ENCODE data around the gene METRNL.

Gene METRNL

DNA sequence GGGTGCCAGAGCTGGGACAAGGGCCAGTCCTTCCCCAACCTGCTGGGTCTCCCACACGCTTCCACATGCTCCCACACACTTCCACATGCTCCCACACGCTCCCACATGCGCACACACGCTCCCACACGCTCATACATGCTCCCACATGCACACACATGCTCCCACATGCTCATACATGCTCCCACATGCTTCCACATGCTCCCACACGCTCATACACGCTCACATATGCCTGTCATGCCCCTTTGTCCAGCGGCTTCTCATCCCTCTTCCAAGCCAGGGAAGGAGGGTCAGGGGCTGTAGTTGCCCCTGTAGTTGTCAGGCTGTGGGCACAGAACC is 9.9 kb upstream of the METRNL start:
- Histone ChIP-seq H3K79me2 (ENCODE audit: low read length) (no peaks in the 10 kb centered on the region), H2AFZ (ENCODE audit: low read length) (no peak overlapping the region), H3K27ac (ENCODE audit: low read length) (no peak overlapping the region), H3K27me3 (replicated peaks; ENCODE audit: insufficient read depth, low read length) (peaks cover 85% of the 10 kb centered on the region), H3F3A (ENCODE audit: insufficient read depth, low read length) (no peaks in the 10 kb centered on the region), H3K4me2 (ENCODE audit: low read depth, low read length) (no peak overlapping the region), H3K9me3 (replicated peaks; ENCODE audit: insufficient read depth, low read length) (no peaks in the 10 kb centered on the region), H3K9me2 (replicated peaks; ENCODE audit: insufficient read depth, low read length) (no peaks in the 10 kb centered on the region), H3K4me3 (ENCODE audit: low read length) (no peak overlapping the region), H3K4me1 (ENCODE audit: low read length) (no peaks in the 10 kb centered on the region), H3K36me3 (replicated peaks; ENCODE audit: insufficient read depth, low read length) (no peaks in the 10 kb centered on the region), H4K20me1 (ENCODE audit: insufficient read depth, low read length) (no peaks in the 10 kb centered on the region), H3K9ac (ENCODE audit: low read length) (no peak overlapping the region)
- DNase-seq, result no peak
- TF ChIP-seq CTCF (IDR thresholded peaks at IDR 0.05; ENCODE audit: low read length) (no peak), EZH2phosphoT487 (IDR thresholded peaks at IDR 0.05; ENCODE audit: low read length) (no peak), EZH2 (optimal IDR thresholded peaks at IDR 0.05; ENCODE audit: low read depth, low read length) (no peak)

DNA sequence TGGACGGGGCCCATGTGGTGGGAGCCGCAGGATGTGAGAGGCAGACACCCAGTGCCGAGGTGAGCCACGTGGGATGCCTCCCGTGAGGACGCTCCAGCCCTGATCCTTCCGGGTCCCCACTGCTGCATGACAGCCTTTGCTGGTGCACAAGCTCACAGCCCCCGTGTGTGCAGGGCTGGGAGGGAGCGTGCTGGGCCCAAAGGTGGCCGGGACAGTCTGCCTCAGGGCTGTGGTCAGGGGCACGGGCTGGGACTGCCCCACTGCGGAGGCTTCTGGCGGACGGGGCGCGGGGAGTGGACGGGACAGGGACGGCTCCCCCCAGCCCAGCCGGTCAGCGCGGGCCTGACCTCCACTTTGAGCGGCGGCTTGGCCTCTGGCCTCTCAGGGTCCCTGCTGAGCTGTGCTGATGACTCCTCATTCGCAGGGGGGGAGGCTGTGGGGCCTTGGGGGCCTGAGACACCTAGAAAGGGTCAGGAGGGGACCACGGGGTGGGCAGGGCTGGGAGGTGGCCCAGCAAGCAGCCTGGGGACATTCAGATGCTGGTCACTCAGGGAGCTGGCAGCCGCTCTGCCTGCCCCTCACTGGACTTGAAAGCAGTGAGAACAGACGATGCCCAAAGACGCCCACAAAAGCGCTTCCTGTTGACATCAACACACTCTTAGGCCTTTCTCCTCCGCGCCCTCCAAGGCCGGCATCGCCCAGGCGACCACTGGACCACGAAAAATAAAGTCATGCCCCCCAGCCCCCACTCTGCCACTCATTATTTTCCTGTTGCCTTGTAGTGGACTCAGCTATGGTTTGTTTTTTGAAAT is 9.3 kb upstream of the METRNL start:
- H3K27ac ChIP-seq (ENCODE audit: low read length), result no peak overlapping the region
- H2AFZ ChIP-seq (ENCODE audit: low read length), result no peak overlapping the region
- H3K4me2 ChIP-seq (ENCODE audit: low read depth, low read length), result no peak overlapping the region

GRCh38 chr17:83070800-83071341 is 8.5 kb upstream of the METRNL start:
- no peaks in the 10 kb centered on the region for H3K4me1 ChIP-seq (ENCODE audit: low read length)
- H3K4me2 ChIP-seq (ENCODE audit: low read depth, low read length), result no peak overlapping the region
- H3K9me3 ChIP-seq (replicated peaks; ENCODE audit: insufficient read depth, low read length), result no peaks in the 10 kb centered on the region
- H3K27ac ChIP-seq (ENCODE audit: low read length), result no peak overlapping the region
- H3K36me3 ChIP-seq (replicated peaks; ENCODE audit: insufficient read depth, low read length), result no peaks in the 10 kb centered on the region
- H3K27me3 ChIP-seq (replicated peaks; ENCODE audit: insufficient read depth, low read length), result peaks cover 85% of the 10 kb centered on the region
- H4K20me1 ChIP-seq (ENCODE audit: insufficient read depth, low read length), result no peaks in the 10 kb centered on the region
- no peak overlapping the region for H3K4me3 ChIP-seq (ENCODE audit: low read length)
- no peaks in the 10 kb centered on the region for H3K79me2 ChIP-seq (ENCODE audit: low read length)
- H3K9ac ChIP-seq (ENCODE audit: low read length), result no peak overlapping the region
- TF ChIP-seq CTCF (IDR thresholded peaks at IDR 0.05; ENCODE audit: low read length) (no peak), EZH2phosphoT487 (IDR thresholded peaks at IDR 0.05; ENCODE audit: low read length) (no peak), EZH2 (optimal IDR thresholded peaks at IDR 0.05; ENCODE audit: low read depth, low read length) (no peak)
- H3F3A ChIP-seq (ENCODE audit: insufficient read depth, low read length), result no peaks in the 10 kb centered on the region
- no peak overlapping the region for H2AFZ ChIP-seq (ENCODE audit: low read length)
- DNase-seq, result no peak
- H3K9me2 ChIP-seq (replicated peaks; ENCODE audit: insufficient read depth, low read length), result no peaks in the 10 kb centered on the region

More for the DNA sequence above, 9.3 kb upstream of the METRNL start:
- TF ChIP-seq EZH2 (optimal IDR thresholded peaks at IDR 0.05; ENCODE audit: low read depth, low read length) (no peak), CTCF (IDR thresholded peaks at IDR 0.05; ENCODE audit: low read length) (no peak), EZH2phosphoT487 (IDR thresholded peaks at IDR 0.05; ENCODE audit: low read length) (no peak)
- Histone ChIP-seq H3K27me3 (replicated peaks; ENCODE audit: insufficient read depth, low read length) (peaks cover 85% of the 10 kb centered on the region), H3K9ac (ENCODE audit: low read length) (no peak overlapping the region), H4K20me1 (ENCODE audit: insufficient read depth, low read length) (no peaks in the 10 kb centered on the region), H3F3A (ENCODE audit: insufficient read depth, low read length) (no peaks in the 10 kb centered on the region), H3K9me3 (replicated peaks; ENCODE audit: insufficient read depth, low read length) (no peaks in the 10 kb centered on the region), H3K79me2 (ENCODE audit: low read length) (no peaks in the 10 kb centered on the region), H3K36me3 (replicated peaks; ENCODE audit: insufficient read depth, low read length) (no peaks in the 10 kb centered on the region), H3K4me3 (ENCODE audit: low read length) (no peak overlapping the region), H3K4me1 (ENCODE audit: low read length) (no peaks in the 10 kb centered on the region), H3K9me2 (replicated peaks; ENCODE audit: insufficient read depth, low read length) (no peaks in the 10 kb centered on the region)
- no peak for DNase-seq

Measured in MM.1S (cell line).